Keratinocyte (primary cell): ENCODE measurements around the gene HPX.
A peak's percentile ranks its signal among the peaks of the same experiment; 100 is the strongest.

Experiments
- CTCF ChIP-seq, 3 experiments: IDR thresholded peaks in 1 of 3; conservative IDR thresholded peaks in 1 of 3; optimal IDR thresholded peaks in 1 of 3; 2 replicates in 2 of 3; 3 replicates in 1 of 3; pipeline versions ENCODE3 to v1.5.1; 2011; ENCODE audit warnings: low read length in 3 of 3, mild to moderate bottlenecking in 3 of 3, moderate library complexity in 2 of 3, control low read depth in 1 of 3, inconsistent platforms in 1 of 3; ENCODE audit not compliant: insufficient read depth in 2 of 3; ENCODE audit errors: extremely low read depth in 1 of 3
- EZH2 ChIP-seq: IDR thresholded peaks from one replicate; pipeline ENCODE4 v1.6.1; 2012; ENCODE audit warnings: inconsistent platforms, mild to moderate bottlenecking, low read length, moderate library complexity

GRCh38 chr11:6473451-6474412 lies 32.9 kb upstream of the HPX start, which contains the start of gene TRIM3:
- no peak for TF ChIP-seq EZH2
- peak; percentile 31 to 42 (median 41) for TF ChIP-seq CTCF (optimal IDR thresholded peaks at IDR 0.05 in 1 of 3, IDR thresholded peaks at IDR 0.05 in 1 of 3, conservative IDR thresholded peaks at IDR 0.05 in 1 of 3; ENCODE audit: extremely low read depth in 1 of 3, insufficient read depth in 2 of 3, low read length in 3 of 3)
